DMS153 treated with DMSO at 0.1 percent for 48 hours (cell line): ENCODE data around the gene C13orf46.
"Not testable (repeated sequence)": the region's sequence is repeated elsewhere in the genome, so short reads cannot be mapped to it uniquely, and the experiment has no call there.

Experiments
- DNase-seq: peaks from one replicate; lab custom pipeline; 2025; ENCODE audit not compliant: unreplicated experiment; lab: John Stamatoyannopoulos, UW

The C13orf46 gene

GRCh38 chr13:113926951-113927660 lies 46.8 kb downstream of the C13orf46 start:
- DNase-seq = no peak

GRCh38 chr13:113926301-113926761 lies 47.5 kb downstream of the C13orf46 start:
- no peak for DNase-seq

GRCh38 chr13:113924184-113924901 lies 49.5 kb downstream of the C13orf46 start:
- DNase-seq = no peak

GRCh38 chr13:113923376-113924063 lies 50.4 kb downstream of the C13orf46 start:
- no peak for DNase-seq

GRCh38 chr13:113922412-113923118 lies 51.3 kb downstream of the C13orf46 start:
- DNase-seq = no peak

- no peak for DNase-seq
Observed at GRCh38 chr13:113921763-113922162, 52.1 kb downstream of the C13orf46 start.

GRCh38 chr13:113920606-113921286 lies 53.1 kb downstream of the C13orf46 start:
- DNase-seq = no peak

- no peak for DNase-seq
Observed at GRCh38 chr13:113919761-113920559, 53.9 kb downstream of the C13orf46 start.

- no peak for DNase-seq
Observed at GRCh38 chr13:113918981-113919701, 54.7 kb downstream of the C13orf46 start.

- DNase-seq = no peak
Observed at GRCh38 chr13:113918580-113918979, 55.3 kb downstream of the C13orf46 start.

GRCh38 chr13:113917594-113918371 lies 56.1 kb downstream of the C13orf46 start:
- DNase-seq = no peak

- no peak for DNase-seq
Observed at GRCh38 chr13:113917096-113917495, 56.8 kb downstream of the C13orf46 start.

- no peak for DNase-seq
Observed at GRCh38 chr13:113916330-113916815, 57.5 kb downstream of the C13orf46 start.

GRCh38 chr13:113915786-113916329 lies 58.0 kb downstream of the C13orf46 start:
- no peak for DNase-seq

GRCh38 chr13:113915012-113915763 lies 58.7 kb downstream of the C13orf46 start:
- no peak for DNase-seq

GRCh38 chr13:113914333-113915011 lies 59.4 kb downstream of the C13orf46 start:
- no peak for DNase-seq

- DNase-seq = not testable (repeated sequence)
Observed at GRCh38 chr13:113913838-113914237, 60.0 kb downstream of the C13orf46 start.
